Lung microvascular endothelial cell (primary cell): ENCODE data around the gene ZSWIM6. TPM values are rescaled to one million over a fixed set of nuclear protein-coding genes. Genes with fewer than 3 reads are reported as not detected.

Experiments
- DNase-seq, 2 donors: peaks; one replicate each; pipeline versions ENCODE4 v3.0.0 to v3.0.0-alpha.2; 2010; ENCODE audit warnings: low read depth in 2 of 2
- total RNA-seq: library from RNA; depleted of rRNA; stranded (reverse); fragments of >200 nt; gene quantifications from 2 replicates; pipeline ENCODE4 v1.2.1, GENCODE V29; 2014

The ZSWIM6 gene
- total RNA-seq, 1 donor from 2014 or later = 13.9 TPM

DNA sequence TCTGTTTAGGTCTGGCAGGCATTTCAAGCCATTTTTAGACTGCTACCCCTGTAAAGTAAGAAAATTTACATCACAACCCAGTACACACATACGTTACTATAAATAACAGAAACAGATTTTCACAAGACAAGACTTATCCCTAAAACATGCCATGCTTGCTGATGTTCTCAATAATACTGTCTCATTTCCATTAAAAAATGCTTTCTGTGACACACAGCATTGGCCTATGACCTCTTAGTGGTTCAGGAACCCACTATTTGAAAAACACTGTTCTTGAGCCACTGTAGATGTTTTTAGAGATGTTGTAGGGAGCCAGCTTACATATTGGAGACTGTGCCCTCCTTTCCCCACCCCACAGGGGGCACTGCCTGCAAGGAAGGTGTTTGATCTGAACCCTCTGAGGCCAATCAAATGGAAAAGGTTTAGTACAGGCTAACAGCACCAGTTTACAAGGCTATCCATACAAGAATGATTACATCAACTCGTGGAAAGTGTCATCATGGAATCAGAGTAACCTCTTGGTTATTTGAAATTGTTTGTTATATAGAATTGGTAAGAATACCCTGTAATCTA is 30.8 kb downstream of the ZSWIM6 start:
- DNase-seq = peak; percentile 21

DNA sequence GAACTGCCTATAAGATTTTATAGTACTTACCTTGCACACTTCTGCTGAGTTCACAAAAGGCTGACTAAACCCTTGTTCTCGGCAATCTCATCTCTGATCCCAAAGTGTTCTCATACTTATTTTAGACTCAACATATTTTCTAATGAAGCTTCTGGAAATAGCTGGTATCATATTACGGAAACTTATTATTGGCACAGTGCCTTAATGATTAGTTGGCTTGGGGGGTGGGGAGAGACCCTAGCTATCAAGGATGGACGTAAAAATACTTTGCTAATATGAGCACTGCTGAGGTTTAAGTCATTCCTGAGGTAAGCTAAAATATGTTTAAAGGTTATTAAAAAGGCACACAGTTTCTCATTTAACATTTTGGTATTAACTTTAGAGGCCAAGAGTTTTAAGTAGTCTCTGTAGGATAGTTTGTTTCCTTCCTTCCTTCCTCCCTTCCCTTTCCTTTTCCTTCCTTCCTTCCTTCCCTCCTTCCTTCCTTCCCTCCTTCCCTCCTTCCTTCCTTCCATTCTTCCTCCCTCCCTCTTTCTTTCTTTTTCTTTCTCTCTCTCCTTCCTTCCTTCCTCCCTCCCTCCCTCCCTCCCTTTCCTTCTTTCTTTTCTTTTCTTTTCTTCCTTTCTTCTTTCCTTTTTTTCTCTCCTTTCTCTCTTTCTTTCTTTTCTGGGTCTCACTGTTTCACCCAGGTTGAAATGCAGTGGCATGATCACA is 31.5 kb downstream of the ZSWIM6 start:
- DNase-seq = no peak

DNA sequence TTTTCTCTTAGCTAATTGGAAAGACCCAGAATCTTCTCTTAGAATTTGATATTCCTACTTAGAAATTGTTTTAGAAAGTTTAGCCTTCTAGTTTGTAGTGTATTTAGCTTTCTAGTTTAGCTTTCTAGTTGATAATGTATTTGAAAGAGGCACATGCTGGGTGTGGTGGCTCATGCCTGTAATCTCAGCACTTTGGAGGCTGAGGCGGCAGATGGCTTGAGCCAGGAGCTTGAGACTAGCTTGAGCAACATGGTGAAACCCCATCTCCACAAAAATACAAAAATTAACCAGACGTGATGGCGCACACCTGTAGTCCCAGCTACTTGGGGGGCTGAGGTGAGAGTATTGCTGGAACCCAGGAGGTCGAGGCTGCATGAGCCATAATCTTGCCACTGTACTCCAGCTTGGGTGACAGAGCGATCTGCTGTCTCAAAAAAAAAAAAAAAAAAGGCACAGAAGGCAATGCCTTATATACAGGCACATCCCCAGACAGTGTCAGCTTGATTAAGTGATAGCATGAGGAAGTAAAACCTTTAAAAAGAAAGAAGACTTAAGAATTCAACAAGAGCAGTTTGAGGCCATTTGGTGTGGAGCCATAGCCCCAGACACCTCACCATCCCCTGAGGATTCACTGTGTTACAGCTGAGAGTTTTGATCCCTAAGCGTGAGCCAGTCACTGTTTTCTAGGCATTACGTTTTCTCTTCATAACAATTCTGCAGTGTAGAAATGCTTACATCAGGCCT is 34.6 kb downstream of the ZSWIM6 start:
- no peak for DNase-seq

DNA sequence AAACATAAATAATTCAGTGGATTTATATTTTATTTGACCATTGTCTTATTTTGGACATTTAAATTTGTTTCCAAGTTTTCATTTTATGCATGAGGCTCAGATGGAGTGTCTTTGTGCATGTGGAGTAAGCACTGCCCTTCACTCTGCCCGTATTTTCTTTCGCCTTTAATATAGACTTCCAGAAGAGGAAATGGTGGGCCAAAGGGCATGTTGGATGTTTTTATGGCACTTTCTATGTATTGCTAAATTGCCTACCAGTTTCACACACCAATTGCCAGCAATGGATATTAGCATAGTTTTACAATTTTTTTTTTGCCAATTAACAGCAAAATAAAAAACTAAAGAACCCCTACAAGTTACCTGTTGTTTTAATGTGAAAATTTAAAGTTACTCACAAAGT is 38.4 kb downstream of the ZSWIM6 start:
- peak in 1 of 2 donors; percentile 49 for DNase-seq

DNA sequence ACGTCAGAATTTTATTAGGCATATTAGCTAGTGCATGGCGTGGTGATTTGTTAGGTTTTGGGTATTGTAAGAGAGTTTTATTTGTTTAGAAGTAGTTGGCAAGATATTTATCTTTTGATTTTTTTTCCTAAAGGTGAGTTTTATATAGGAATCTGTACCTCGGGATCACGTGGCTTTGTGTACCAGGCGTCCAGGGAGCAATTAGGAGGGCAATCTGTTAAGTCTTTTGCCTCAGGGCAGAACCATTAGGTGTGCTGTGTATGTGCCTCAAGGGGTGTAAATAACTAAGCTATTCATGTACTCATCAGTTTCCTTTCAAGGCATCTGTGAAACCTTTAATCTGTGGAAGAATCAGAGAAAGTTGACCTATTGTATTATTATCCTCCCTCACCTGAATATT is 39.4 kb downstream of the ZSWIM6 start:
- DNase-seq = no peak

DNA sequence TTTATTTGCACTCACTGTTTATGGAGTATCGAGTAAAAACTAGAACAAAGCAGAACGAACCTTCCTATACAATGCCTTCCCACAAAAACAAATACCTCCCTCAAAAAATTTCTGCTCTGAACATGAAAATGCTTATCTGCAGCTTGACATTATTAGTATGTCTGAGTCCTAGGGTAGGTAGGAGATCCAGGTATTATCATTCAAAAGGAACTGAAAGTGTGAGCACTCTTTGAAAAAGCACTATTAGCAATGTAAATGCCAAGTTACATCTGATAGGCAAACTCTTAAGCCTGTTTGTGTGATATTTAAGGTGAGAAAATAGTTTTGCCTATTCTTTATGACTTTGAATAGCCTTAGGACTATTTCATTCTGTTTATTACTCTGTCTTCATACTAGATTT is 47.6 kb downstream of the ZSWIM6 start:
- no peak for DNase-seq

DNA sequence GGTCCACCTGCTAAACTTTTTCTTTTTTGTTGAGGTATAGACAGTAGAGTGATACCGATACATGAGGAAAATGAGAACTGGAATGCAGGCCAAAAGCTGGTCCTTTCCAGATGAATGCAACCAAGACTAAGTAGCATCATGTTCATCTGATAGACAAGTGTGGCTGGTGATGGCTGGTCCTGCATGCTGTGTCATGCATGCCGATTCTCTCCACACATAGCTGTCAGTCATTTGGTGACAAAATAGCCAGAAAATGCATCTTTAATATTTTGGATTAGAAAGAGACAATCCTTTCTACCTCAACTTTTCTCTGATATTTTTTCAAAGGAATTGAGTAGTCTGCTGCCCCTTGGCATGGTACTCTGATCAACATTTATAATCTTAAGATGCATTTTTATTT is 49.9 kb downstream of the ZSWIM6 start:
- DNase-seq = no peak

DNA sequence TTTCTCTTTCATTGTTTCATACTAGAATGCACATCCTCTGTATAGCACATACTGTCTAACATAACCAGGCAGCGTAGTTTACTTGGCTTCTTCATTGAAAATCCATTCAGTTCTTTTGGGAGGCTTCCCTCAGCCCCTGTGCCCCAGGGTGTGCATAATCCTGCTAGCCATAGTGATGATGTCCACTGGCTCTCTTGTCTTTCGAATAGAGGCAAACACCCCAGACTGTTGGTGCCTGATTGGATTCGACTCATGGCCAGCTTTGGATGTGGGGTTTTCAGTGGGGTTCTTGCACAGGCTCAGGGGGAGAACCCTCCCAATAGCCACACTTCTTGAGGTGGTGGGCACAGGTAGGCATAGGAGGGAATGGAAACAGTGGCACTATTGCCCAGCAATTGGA is 53.6 kb downstream of the ZSWIM6 start:
- DNase-seq = no peak

DNA sequence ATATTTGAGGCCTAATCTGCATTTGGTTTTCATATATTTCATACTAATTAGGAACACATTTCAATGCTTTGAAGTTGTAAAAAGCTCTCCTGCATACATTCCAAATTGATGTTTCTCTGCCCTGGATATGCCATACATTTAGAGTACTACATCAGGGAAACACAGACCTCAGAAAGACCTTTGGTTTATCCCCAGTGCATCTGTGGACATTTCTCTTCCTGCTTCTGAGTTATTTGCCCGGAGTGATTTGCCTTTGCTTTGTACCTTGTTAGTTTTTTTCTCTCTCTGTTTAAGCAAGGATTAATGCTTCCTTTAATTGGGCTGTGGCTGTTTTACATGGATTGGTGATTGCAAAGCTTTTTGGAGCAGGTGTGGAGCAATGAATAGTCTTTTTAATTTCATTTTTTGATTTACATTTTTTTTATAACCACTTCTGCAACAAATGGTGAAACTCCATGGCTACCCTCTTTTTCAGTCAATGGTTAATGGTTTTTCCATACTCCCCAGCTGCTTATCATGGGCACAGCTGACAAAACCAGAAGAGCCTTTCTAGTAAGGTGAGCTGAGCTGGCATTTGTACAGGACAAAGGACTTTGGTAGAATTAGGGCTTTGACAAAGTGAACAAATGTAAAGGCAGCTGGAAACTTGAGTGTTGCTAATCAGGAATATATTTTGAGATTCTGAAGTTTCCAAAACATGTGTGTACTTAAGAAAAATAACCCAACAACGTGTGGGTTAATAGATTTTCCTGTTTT is 54.2 kb downstream of the ZSWIM6 start:
- peak in 1 of 2 donors; percentile 19 for DNase-seq

DNA sequence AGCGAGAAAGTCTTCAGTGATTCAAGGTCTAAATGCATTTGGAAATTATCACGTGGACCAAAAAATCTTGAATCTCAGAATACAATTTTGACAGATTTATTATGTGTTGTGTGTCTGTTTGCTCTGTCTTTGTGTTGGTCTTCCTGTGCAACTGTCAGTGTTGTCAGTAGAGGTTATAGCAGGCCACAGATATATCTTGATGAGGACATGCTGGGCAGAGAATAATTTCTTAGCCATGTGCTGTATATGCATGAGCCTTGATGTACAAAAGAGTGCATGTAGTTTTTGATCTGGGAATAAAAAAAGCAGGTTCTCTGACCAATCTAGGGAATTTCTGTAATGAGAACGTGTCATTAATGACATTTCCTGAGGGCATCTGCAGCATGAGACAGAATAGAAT is 57.6 kb downstream of the ZSWIM6 start:
- peak in 1 of 2 donors; percentile 34 for DNase-seq

DNA sequence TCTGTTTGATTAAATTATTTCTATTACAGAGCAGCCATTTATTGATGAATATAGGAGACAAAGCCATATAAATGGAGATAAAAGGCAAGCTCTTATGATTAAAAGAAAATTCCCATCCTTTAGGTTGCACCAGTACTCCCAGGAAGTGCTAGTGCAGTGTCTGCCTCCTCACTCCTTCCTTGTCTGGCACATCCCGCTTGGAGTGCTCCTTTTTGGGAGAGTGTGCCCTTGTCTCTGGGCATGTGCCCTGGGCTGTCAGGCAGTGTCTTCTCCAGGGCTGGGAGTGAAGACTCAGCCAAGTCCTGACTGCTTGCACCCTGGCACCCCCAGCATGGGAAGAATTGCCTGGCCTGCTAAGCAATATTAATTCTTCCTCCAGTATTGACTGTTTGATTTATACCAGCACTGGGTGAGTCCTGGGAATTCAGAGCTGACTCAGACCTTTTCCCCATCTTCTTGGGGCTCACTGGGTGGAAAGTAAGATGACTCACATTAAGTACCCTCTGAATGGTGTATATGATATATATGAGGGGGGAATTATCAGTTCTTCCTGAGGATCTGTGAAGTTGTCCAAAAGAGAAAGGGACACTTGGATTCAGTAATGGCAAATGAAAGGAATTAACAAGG is 62.1 kb downstream of the ZSWIM6 start:
- DNase-seq = peak in 1 of 2 donors; percentile 37

DNA sequence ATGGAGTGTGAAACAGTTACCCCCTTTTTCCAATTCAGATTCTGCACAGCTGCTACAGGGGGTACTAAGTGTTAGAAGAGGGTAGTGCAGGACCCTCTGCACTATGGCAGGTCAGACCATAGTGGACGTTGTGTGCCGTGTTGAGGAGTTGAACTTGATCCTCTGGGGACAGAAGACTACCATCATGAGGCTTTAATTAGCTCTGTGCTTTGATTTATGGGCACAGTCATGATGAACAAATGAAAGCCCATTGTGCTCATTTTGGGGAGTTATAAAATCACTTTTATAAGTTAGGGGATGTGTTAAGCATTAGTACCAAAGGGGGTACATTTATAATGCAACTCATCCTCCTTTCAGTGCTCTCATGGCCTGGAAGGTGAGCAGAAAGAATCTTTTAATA is 62.7 kb downstream of the ZSWIM6 start:
- no peak for DNase-seq

DNA sequence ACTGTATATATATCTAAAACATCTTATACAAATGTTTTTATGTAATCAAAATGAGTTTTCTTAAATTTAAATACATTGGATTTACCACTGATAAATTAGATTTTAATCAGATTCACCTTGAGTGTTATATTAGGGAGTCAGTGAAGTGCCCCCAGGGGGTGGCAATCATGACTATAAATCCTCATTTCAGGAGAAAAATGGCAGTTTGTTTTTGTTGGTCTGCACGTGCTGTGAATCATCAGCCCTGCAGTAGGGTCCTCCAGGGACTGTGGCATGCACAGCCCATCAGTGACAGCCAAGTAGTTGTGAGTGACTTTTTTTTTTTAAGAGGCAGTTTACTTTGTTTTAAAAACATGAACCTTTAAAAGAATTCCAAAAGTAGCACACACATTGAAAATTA is 65.2 kb downstream of the ZSWIM6 start:
- DNase-seq = peak; percentile 15 to 30

DNA sequence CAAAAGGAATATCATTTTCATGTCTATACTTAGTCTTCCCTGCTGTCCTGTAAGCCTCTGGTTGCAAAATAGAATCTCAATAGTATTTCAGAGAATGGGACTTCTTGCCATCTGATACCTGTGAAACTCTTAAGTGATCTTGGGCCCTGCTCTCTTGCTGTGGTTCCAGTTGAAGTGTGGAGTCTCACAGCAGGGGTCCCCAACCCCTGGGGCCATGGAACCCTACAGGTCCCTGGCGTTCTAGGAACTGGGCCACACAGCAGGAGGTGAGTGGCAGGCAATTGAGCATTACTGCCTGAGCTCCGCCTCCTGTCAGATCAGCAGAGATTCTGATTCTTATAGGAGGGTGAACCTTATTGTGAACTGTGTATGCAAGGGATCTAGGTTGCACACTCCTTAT is 65.9 kb downstream of the ZSWIM6 start:
- no peak for DNase-seq

DNA sequence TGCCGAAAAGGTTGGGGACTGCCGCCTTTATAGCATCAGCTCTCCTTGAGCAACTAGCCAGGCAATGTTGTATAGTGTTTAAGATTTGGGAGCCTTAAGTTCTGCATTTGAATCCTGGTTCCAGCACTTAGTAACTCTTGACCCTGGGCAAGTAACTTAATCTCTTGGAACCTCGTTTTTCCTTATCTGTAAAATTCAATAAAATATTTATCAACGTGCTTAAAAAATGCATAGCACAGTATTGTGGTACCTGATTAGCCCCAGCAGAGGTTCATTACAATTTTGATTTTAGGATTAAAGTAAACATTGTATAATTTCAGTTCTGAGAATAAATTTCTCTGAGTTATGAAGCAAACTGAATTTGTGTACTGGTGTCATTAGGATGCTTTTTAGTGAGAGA is 66.4 kb downstream of the ZSWIM6 start:
- DNase-seq = no peak

DNA sequence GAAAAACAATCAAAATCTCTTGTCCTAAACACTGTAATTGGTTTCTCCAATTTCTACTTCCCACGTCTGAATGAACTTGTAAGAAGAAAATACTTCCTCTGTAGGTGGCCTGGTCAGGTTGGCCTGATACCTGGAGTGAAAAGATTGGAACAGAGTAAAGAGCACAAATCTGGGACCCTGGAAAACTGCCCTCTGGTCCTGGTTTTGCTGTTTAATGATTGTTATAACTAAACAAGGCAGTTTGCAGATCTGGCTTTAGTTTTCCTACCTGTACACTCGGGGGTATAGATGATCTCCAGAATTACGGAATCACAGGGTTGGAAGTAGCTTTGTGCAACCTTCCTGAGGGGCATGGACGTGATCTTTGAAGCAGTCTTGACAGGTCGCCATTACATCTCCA is 67.6 kb downstream of the ZSWIM6 start:
- DNase-seq = no peak

DNA sequence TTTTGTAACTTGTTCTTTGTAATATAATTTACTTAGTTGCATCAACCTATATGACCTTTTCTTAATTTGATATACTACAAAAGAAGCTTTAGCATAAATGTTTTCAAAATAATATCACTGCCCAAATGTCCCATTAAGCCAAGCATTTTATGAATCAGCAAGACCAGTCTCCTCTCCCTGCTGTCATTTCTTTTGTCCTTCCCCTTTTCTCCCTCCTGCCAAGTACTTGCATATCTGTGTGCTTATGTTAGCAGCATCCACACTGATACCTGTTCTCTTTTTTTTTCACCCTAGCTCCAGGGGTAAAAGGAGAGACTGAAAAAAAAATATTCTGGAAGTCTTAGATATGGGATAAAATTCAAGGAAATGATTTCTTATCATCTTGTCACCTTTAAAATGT is 69.7 kb downstream of the ZSWIM6 start:
- DNase-seq = peak; percentile 38 to 56

DNA sequence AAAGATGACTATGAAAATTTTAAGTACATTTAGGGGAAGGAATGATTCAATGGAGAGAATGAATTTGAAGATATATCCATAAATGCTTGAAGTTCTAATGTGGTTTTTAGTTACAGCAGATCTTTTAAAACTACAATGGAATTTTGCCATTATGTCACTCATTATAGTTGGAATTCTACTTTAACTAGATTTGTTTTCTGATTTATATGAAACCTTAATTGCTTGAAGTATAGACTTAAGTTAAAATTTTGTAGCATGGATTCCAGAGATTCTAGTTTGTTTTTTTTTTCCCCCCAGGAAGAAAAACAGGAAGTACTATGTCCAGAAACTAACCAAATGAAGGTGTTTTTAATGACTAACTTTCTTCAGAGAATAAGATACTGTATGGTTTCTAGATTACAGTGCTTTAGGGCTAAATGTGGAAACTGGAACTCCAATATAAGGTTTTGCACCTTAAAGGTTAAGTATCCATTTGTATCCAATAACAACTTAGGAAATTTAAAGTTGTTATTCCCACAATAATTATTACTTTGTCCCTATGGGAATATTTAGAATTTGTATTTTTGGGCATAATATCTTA is 70.3 kb downstream of the ZSWIM6 start:
- DNase-seq = peak in 1 of 2 donors; percentile 14

DNA sequence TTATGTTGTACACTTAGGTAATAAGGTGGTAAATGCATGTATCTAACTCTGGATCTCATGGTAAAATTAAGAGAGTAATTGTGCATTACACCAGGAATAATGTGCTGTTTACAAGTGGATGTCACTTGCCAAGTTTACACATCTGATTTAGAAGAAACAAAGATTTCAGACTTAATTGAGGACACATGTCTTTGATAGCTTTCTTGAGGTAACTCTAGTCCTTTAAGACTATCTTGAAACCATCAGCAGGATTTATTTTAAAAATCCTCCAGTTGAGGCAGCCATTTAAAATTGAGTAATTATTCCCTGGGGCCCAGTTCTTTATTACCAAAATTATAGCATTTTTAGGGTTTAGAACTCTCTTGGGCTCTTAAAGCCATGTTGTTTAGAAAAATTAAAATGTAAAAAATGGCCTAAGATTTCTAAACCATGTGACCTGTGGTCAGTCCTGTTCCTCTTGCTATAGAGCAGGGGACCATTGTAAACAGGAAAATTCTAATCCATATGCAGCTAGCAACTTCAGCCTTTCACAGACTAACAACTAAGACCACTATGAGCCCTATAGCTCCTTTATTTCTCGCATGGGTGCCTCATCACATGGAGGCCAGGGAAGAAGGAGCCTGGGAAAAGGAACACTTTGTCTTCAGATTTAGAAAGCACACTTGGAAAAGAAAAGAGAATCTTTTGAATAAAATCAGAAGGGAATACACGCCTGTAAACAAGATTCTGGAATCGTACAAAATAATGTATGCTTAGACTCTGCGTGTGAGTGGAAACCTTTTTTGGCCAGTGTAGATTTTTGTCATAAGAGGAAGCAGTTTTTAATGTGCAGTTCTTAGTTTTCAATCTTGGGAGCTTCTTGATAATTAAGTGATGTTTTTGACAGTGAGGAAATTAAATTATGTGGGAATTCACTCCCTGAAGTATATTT is 71.2 kb downstream of the ZSWIM6 start:
- DNase-seq = no peak
